SJCRH30 (cell line): ENCODE results near the gene ALPK1. TPM values are rescaled to one million over a fixed set of nuclear protein-coding genes. Genes with fewer than 3 reads are reported as not detected.

Source experiments
- DNase-seq, 2 experiments: peaks; one replicate each; pipeline ENCODE4 v3.0.0-alpha.2; 2015 to 2020
- H3K27ac ChIP-seq: fragments of 250-450 bp; sonication (Bioruptor Pico); 2 replicates; pipeline ENCODE4 v1.5.1; 2020; ENCODE audit warnings: mild to moderate bottlenecking, moderate library complexity
- H3K27me3 ChIP-seq: fragments of 250-450 bp; sonication (Bioruptor Pico); 2 replicates; pipeline ENCODE4 v1.5.1; 2020; ENCODE audit warnings: mild to moderate bottlenecking, moderate library complexity
- H3K36me3 ChIP-seq: fragments of 250-450 bp; sonication (Bioruptor Pico); 2 replicates; pipeline ENCODE4 v1.5.1; 2020; ENCODE audit warnings: mild to moderate bottlenecking, moderate library complexity
- H3K4me1 ChIP-seq: fragments of 250-450 bp; sonication (Bioruptor Pico); 2 replicates; pipeline ENCODE4 v1.5.1; 2020; ENCODE audit warnings: mild to moderate bottlenecking, moderate library complexity
- H3K4me3 ChIP-seq: fragments of 250-450 bp; sonication (Bioruptor Pico); 2 replicates; pipeline ENCODE4 v1.5.1; 2020; ENCODE audit warnings: mild to moderate bottlenecking, moderate library complexity
- H3K9me3 ChIP-seq: fragments of 250-450 bp; sonication (Bioruptor Pico); replicated peaks from 2 replicates; pipeline ENCODE4 v1.5.1; 2020; ENCODE audit warnings: mild to moderate bottlenecking, moderate library complexity
- total RNA-seq: library from RNA; depleted of rRNA; stranded (reverse); fragments of >200 nt; shearing (Covaris generic); gene quantifications from 2 replicates; pipeline ENCODE4 v1.2.3, GENCODE V29; 2014

Gene ALPK1
- total RNA-seq, 1 experiment from 2014 or later, result 5.1 TPM

GRCh38 chr4:112329672-112330375, 32.7 kb downstream of the ALPK1 start:
- no peak for DNase-seq
- Histone ChIP-seq H3K27ac (no peak overlapping the region), H3K27me3 (no peaks in the 10 kb centered on the region), H3K36me3 (no peaks in the 10 kb centered on the region), H3K4me1 (no peaks in the 10 kb centered on the region), H3K9me3 (no peaks in the 10 kb centered on the region), H3K4me3 (no peak overlapping the region)

DNA sequence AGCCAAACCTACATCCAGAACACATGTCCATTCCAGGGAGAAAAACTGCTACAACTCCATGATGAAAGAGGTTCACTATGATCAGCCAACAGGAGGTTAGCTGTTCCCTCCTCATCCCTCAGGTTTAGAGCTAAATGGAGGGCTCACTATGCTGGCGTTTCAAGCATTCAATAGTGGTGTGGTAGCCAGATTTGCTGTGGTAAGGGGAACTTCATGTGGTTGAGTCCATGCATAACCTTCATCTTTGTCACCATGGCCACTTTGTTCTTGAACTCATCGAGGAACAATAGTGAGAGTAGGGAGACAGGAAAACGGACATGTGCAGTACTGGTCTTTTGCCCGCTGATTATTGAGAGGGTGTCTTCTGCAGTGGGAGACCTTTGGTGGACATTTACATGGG, 33.8 kb downstream of the ALPK1 start:
- Histone ChIP-seq H3K9me3 (no peaks in the 10 kb centered on the region), H3K36me3 (no peaks in the 10 kb centered on the region)
- DNase-seq, result no peak

DNA sequence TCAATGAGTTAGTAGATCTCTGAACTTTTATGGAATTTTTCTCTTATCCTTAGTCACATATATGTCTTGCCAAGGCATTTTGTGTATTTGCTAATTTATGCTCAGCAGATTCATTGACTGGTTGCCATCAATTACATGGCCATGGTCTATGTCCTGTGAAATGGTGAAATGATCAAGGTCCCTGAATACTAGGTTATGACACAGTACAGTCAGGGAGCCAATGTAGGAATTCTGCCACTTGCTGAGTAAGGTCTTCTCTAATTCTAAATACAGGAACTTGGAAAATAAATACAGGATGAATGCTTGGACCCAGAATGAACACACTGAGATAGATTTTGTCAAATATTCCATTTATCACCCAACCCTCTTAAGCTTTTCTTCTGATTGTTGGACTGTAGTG, 35.2 kb downstream of the ALPK1 start:
- Histone ChIP-seq H3K4me1 (no peaks in the 10 kb centered on the region), H3K9me3 (no peaks in the 10 kb centered on the region), H3K27me3 (no peaks in the 10 kb centered on the region), H3K36me3 (no peaks in the 10 kb centered on the region), H3K27ac (no peak overlapping the region), H3K4me3 (no peak overlapping the region)
- DNase-seq, result no peak

More for the DNA sequence above, 33.8 kb downstream of the ALPK1 start:
- Histone ChIP-seq H3K27ac (no peak overlapping the region), H3K4me3 (no peak overlapping the region), H3K4me1 (no peaks in the 10 kb centered on the region), H3K27me3 (no peaks in the 10 kb centered on the region)

- H3K27ac ChIP-seq, result no peak overlapping the region
Observed at GRCh38 chr4:112340023-112340422, 42.9 kb downstream of the ALPK1 start.

GRCh38 chr4:112341033-112341432, 43.9 kb downstream of the ALPK1 start:
- Histone ChIP-seq H3K36me3 (no peaks in the 10 kb centered on the region), H3K4me3 (no peak overlapping the region), H3K27ac (no peak overlapping the region), H3K27me3 (no peaks in the 10 kb centered on the region), H3K4me1 (peaks cover 3% of the 10 kb centered on the region; the same call in 1 of the 2 replicates), H3K9me3 (no peaks in the 10 kb centered on the region)
- no peak for DNase-seq

More at GRCh38 chr4:112340023-112340422, 42.9 kb downstream of the ALPK1 start:
- no peaks in the 10 kb centered on the region for H3K36me3 ChIP-seq
- no peaks in the 10 kb centered on the region for H3K27me3 ChIP-seq
- peaks cover 3% of the 10 kb centered on the region; the same call in 1 of the 2 replicates for H3K4me1 ChIP-seq
- H3K9me3 ChIP-seq, result no peaks in the 10 kb centered on the region
- H3K4me3 ChIP-seq, result no peak overlapping the region
- DNase-seq, result no peak

DNA sequence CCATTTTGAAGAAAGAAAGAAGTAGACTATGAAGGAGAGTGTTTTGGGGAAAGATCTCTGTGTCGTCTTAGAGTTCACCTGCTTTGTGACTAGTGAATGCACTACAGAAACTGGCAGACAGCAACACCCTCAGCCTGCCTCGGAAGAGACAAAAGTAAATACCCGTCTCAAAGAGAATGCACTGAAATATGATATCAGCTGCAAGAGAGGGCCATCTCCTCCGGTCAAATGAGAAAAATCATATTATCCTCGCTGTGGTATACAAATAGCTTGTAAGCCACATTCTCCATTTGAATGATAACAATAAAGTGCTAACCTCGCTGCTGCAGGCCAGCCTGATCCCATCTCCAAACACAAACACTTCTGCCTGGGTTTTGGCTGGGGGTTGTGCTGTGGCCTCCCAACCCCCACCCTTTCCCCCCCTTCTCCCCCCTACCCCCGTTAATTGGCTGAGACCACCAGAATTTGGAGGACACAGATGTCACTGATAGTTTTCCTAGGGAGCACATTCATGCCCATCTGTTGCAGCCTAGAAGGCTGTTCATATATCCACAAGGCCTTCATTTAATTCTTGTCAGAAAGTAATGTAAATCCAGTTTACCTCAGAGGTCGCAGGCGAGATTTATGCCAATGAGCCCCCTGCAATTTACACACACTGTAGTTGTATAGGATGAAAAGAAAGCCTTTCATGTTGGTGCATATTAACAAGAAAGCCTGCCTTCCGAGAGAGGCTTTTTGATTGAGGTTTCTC, 46.3 kb downstream of the ALPK1 start:
- Histone ChIP-seq H3K4me1 (peaks cover 3% of the 10 kb centered on the region), H3K36me3 (no peaks in the 10 kb centered on the region), H3K9me3 (no peaks in the 10 kb centered on the region), H3K4me3 (no peak overlapping the region), H3K27ac (no peak overlapping the region), H3K27me3 (no peaks in the 10 kb centered on the region)
- peak in 1 of 2 experiments; percentile 14 for DNase-seq

- Histone ChIP-seq H3K27me3 (no peaks in the 10 kb centered on the region), H3K9me3 (no peaks in the 10 kb centered on the region), H3K27ac (peak overlapping the region; percentile 21; the same call in 1 of the 2 replicates), H3K4me3 (peak overlapping the region; percentile 50), H3K36me3 (no peaks in the 10 kb centered on the region), H3K4me1 (peaks cover 2% of the 10 kb centered on the region; the same call in 1 of the 2 replicates)
- DNase-seq, result peak; percentile 92
Observed at GRCh38 chr4:112348488-112349158, 51.5 kb downstream of the ALPK1 start.

DNA sequence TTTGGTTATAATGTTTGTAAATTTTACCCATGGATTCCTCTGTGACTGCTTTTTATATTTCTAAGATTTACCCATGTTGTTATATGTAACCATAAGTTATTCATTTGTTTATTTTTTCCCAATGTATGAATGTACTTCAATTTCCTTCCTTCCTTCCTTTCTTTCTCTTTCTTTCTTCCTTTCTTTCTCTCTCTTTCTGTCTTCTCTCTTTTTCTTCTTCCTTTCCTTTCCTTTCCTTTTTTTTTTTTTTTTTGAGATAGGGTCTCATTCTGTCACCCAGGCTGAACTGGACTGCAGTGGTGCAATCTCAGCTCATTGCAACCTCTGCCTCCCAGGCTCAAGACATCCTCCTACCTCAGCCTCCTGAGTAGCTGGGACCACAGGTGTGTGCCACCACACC, 55.6 kb downstream of the ALPK1 start:
- Histone ChIP-seq H3K27me3 (no peaks in the 10 kb centered on the region), H3K36me3 (no peaks in the 10 kb centered on the region), H3K4me3 (no peak overlapping the region), H3K27ac (no peak overlapping the region), H3K4me1 (peaks cover 2% of the 10 kb centered on the region; the same call in 1 of the 2 replicates), H3K9me3 (no peaks in the 10 kb centered on the region)
- no peak for DNase-seq

GRCh38 chr4:112355662-112356061, 58.5 kb downstream of the ALPK1 start:
- Histone ChIP-seq H3K27ac (no peak overlapping the region), H3K36me3 (no peaks in the 10 kb centered on the region), H3K4me3 (no peak overlapping the region), H3K4me1 (no peaks in the 10 kb centered on the region; the same call in 1 of the 2 replicates), H3K9me3 (no peaks in the 10 kb centered on the region), H3K27me3 (no peaks in the 10 kb centered on the region)
- no peak for DNase-seq

DNA sequence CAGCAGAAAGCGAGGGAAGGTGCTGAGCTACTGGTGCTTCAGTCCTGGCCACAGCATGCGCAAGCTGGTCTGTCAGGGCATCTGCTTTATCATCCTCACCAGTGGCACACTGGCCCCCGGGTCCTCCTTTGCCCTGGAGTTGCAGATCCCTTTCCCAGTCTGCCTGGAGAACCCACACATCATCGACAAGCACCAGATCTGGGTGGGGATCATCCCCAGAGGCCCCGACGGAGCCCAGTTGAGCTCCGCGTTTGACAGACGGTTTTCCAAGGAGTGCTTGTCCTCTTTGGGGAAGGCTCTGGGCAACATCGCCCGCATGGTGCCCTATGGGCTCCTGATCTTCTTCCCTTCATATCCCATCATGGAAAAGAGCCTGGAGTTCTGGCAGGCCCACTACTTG, 60.3 kb downstream of the ALPK1 start:
- no peaks in the 10 kb centered on the region for H3K36me3 ChIP-seq
- no peak for DNase-seq
- peaks cover 9% of the 10 kb centered on the region for H3K4me1 ChIP-seq
- H3K4me3 ChIP-seq, result no peak overlapping the region
- no peak overlapping the region for H3K27ac ChIP-seq
- no peaks in the 10 kb centered on the region for H3K27me3 ChIP-seq
- no peaks in the 10 kb centered on the region for H3K9me3 ChIP-seq

- Histone ChIP-seq H3K4me1 (peaks cover 9% of the 10 kb centered on the region), H3K36me3 (no peaks in the 10 kb centered on the region), H3K4me3 (no peak overlapping the region), H3K27me3 (no peaks in the 10 kb centered on the region), H3K9me3 (no peaks in the 10 kb centered on the region; the same call in 1 of the 2 replicates), H3K27ac (no peak overlapping the region)
- DNase-seq, result no peak
Observed at GRCh38 chr4:112357897-112358296, 60.7 kb downstream of the ALPK1 start.

DNA sequence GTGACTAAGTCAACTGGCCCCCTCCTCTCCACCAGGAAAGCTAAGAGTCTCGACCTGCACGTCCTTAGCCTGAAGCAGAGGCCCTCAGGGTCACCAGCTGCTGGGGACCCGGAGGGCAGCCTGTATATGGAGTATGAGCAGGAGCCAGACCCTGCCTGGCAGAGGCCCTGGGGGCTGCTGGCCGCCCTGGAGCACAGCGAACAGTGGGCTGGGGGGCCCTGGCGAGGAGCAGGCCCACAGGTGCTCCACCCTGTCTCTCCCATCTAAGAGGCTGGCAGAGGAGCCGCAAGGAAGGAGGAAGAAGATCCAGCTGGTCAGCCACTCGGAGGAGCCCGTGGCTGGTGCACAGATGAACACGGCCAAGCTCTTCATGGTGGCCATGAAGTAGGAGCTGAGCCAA, 61.2 kb downstream of the ALPK1 start:
- Histone ChIP-seq H3K4me3 (no peak overlapping the region), H3K9me3 (no peaks in the 10 kb centered on the region; the same call in 1 of the 2 replicates), H3K27ac (no peak overlapping the region), H3K4me1 (peaks cover 9% of the 10 kb centered on the region), H3K27me3 (no peaks in the 10 kb centered on the region), H3K36me3 (no peaks in the 10 kb centered on the region)
- no peak for DNase-seq

DNA sequence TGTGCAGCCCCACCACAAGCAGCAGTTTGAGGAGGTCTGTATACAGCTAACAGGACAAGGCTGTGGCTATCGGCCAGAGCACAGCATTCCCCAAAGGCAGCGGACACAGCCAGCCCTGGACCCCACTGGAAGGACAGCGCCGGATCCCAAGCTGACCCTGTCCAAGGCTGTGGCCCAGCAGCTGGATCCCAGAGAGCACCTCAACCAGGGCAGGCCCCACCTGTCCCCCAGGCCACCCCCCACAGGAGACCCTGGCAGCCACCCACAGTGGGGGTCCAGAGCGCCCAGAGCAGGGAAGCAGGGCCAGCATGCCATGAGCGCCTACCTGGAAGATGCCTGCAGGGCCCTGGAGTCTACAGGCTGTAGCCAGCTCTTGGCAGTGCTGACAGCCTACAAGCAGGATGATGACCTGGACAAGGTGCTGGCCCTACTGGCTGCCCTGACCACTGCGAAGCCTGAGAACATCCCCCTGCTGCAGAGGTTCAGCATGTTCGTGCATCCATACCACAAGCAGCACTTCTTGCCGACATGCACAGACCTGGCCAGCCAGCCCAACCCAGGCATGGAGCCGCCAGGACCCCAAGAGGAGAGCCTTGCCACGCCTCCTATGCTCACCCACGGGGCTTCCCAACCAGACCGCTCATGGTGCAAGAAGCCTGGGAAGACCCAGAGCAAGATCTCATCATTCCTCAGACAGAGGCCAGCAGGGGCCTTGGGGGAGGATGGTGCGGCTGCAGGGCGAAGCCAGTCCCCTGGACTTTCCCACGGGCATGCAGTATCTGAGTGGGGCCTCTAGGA, 62.0 kb downstream of the ALPK1 start:
- Histone ChIP-seq H3K4me3 (no peak overlapping the region), H3K36me3 (no peaks in the 10 kb centered on the region), H3K4me1 (peaks cover 9% of the 10 kb centered on the region), H3K27ac (no peak overlapping the region), H3K27me3 (no peaks in the 10 kb centered on the region), H3K9me3 (no peaks in the 10 kb centered on the region; the same call in 1 of the 2 replicates)
- DNase-seq, result no peak

DNA sequence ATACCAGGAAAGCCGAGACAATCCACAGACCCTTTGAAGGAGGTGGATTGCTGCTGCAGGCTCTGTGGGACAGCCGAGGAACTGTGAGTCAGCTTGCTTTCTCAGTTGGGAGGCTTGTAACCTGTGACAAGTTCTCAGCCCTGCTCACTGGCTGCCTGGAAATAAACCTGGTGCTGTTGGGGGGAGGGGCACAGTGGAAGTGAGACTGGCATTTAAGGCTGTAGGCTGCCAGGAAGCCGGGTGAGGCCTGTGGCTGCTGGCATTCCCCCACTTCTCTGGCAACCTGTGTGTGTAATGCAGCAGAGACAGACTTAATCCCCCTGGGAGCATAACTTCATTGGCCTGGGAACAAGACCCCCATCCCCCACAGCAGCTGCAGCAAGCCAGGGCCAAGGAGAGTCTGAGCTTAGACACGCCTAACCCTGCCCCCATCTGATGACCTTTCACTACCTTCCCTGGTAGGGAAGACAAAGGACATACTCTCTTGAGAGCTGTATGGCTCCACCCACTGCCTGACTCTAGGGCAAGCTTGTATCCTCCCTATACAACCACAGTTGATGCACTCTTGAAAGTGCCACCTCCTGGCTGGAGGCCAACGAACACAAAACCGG, 64.1 kb downstream of the ALPK1 start:
- peaks cover 9% of the 10 kb centered on the region for H3K4me1 ChIP-seq
- peak; percentile 83 to 86 for DNase-seq
- H3K4me3 ChIP-seq, result no peak overlapping the region
- no peaks in the 10 kb centered on the region for H3K36me3 ChIP-seq
- H3K27ac ChIP-seq, result no peak overlapping the region; the same call in 1 of the 2 replicates
- no peaks in the 10 kb centered on the region for H3K27me3 ChIP-seq
- no peaks in the 10 kb centered on the region; the same call in 1 of the 2 replicates for H3K9me3 ChIP-seq
